HepG2 (cell line): Measurements from ENCODE around the gene FAM229B. TPM values are rescaled to one million over a fixed set of nuclear protein-coding genes. Genes with fewer than 3 reads are reported as not detected.

Experiments used
- ATAC-seq: fragments of 200-7000 bp; cut with Tn5 transposase; 3 replicates; pipeline ENCODE4 v1.9.1; 2020; ENCODE audit warnings: mild to moderate bottlenecking, moderate library complexity
- BruUV-seq: library from RNA; stranded (reverse); fragments of 400-500 nt; replicated peaks from 2 replicates; lab custom pipeline; 2021; lab: Mats Ljungman, UMichigan
- CTCF ChIA-PET: fragments of 300-600 bp; formaldehyde crosslinking; extraction: SDS; loops from one replicate; lab custom pipeline; 2021; ENCODE audit warnings: low total read pairs, inconsistent platforms, low intra/inter-chr PET ratio; lab: Yijun Ruan, JAX
- POLR2A ChIA-PET: fragments of 350-600 bp; sonication (Branson Sonifier 250); formaldehyde crosslinking; loops from one replicate; lab custom pipeline; 2020; ENCODE audit warnings: antibody characterized with exemption, inconsistent platforms; lab: Yijun Ruan, JAX
- DNase-seq: peaks from one replicate; pipeline ENCODE4 v3.0.0-alpha.2; 2015; ENCODE audit warnings: low spot score
- FAIRE-seq: peaks from 3 replicates; lab custom pipeline; 2011; peaks lifted over from hg19 to GRCh38; lab: Jason Lieb, UNC
- H2AFZ ChIP-seq: one replicate; pipeline ENCODE4 v1.6.1; 2011; ENCODE audit warnings: low read length, inconsistent platforms
- H3K27ac ChIP-seq: fragments of 300-600 bp; 3 replicates; pipeline ENCODE4 v1.8.0; 2011; ENCODE audit warnings: mixed run types, mild to moderate bottlenecking, mixed read lengths, low read length, inconsistent platforms; ENCODE audit not compliant: insufficient read depth; ENCODE audit errors: extremely low read length
- H3K27me3 ChIP-seq, 2 experiments: fragments of 200-600 bp in 1 of 2; 2 replicates in 1 of 2; 3 replicates in 1 of 2; pipeline versions ENCODE4 v1.6.0 to v1.8.0; 2011; ENCODE audit warnings: low read length in 2 of 2, mild to moderate bottlenecking in 2 of 2, moderate library complexity in 2 of 2, inconsistent platforms in 1 of 2; ENCODE audit not compliant: insufficient read depth in 2 of 2, control insufficient read depth in 1 of 2
- H3K36me3 ChIP-seq, 2 experiments: fragments of 200-600 bp in 1 of 2; replicated peaks in 1 of 2; 2 replicates in 1 of 2; 3 replicates in 1 of 2; pipeline versions ENCODE4 v1.5.1 to v1.8.0; 2011; ENCODE audit warnings: low read length in 2 of 2, inconsistent platforms in 1 of 2; ENCODE audit not compliant: insufficient read depth in 2 of 2, control insufficient read depth in 1 of 2
- H3K4me1 ChIP-seq: 2 replicates; pipeline ENCODE4 v1.5.1; 2012; ENCODE audit warnings: low read length, inconsistent platforms; ENCODE audit not compliant: insufficient read depth
- H3K4me2 ChIP-seq: 2 replicates; pipeline ENCODE4 v1.6.0; 2011; ENCODE audit warnings: low read depth, low read length, inconsistent platforms
- H3K4me3 ChIP-seq, 3 experiments: fragments of 200-600 bp in 1 of 3; sonication (generic), shearing (Covaris generic) in 1 of 3; replicated peaks in 1 of 3; 2 replicates each; pipeline ENCODE4 v1.5.1; 2011 to 2016; ENCODE audit warnings: low read length in 3 of 3, inconsistent platforms in 2 of 3, low read depth in 2 of 3, mild to moderate bottlenecking in 2 of 3, control low read depth in 1 of 3, mixed read lengths in 1 of 3; ENCODE audit not compliant: insufficient read depth in 1 of 3
- H3K79me2 ChIP-seq: one replicate; pipeline ENCODE4 v1.6.1; 2011; ENCODE audit warnings: low read length, inconsistent platforms; ENCODE audit not compliant: insufficient read depth
- H3K9ac ChIP-seq: 2 replicates; pipeline ENCODE4 v1.6.0; 2011; ENCODE audit warnings: mild to moderate bottlenecking, low read depth, low read length, inconsistent platforms; ENCODE audit not compliant: insufficient read depth
- H3K9me3 ChIP-seq: 2 replicates; pipeline ENCODE4 v1.5.1; 2012; ENCODE audit warnings: mild to moderate bottlenecking, low read length
- H4K20me1 ChIP-seq: 2 replicates; pipeline ENCODE4 v1.6.0; 2011; ENCODE audit warnings: inconsistent platforms, mild to moderate bottlenecking, low read length, moderate library complexity; ENCODE audit not compliant: insufficient read depth
- ARNT2 ChIP-seq: sonication (generic); formaldehyde crosslinking; IDR thresholded peaks from 2 replicates; pipeline ENCODE4 v1.8.0; 2022; ENCODE audit warnings: mild to moderate bottlenecking, low read depth, missing genetic modification reagents, moderate library complexity
- ATF7 ChIP-seq, 2 experiments: fragments of 450-650 bp in 1 of 2; sonication (generic) in 1 of 2; formaldehyde crosslinking in 1 of 2; IDR thresholded peaks; 2 replicates each; pipeline versions ENCODE4 v1.4.0 to v1.6.1; 2016 to 2020; ENCODE audit warnings: antibody characterized with exemption in 1 of 2, mild to moderate bottlenecking in 1 of 2, missing genetic modification reagents in 1 of 2
- EED ChIP-seq: sonication (generic); formaldehyde crosslinking; IDR thresholded peaks from 2 replicates; pipeline ENCODE4 v1.5.0; 2020; ENCODE audit warnings: mild to moderate bottlenecking, missing genetic modification reagents
- FOXA3 ChIP-seq: IDR thresholded peaks from 2 replicates; pipeline ENCODE4 v1.6.1; 2016; ENCODE audit warnings: missing genetic modification reagents, missing compliant biosample characterization
- GZF1 ChIP-seq: sonication (generic); formaldehyde crosslinking; IDR thresholded peaks from 2 replicates; pipeline ENCODE4 v1.5.1; 2020; ENCODE audit warnings: mild to moderate bottlenecking, missing genetic modification reagents
- HNRNPLL ChIP-seq: fragments of 200-400 bp; formaldehyde crosslinking; IDR thresholded peaks from 2 replicates; pipeline ENCODE4 v1.6.1; 2017; ENCODE audit warnings: mild to moderate bottlenecking, low read depth, low read length; ENCODE audit not compliant: poor library complexity, severe bottlenecking
- KDM1A ChIP-seq: IDR thresholded peaks from 2 replicates; pipeline ENCODE4 v1.6.1; 2016; ENCODE audit warnings: missing compliant biosample characterization
- MIER2 ChIP-seq: IDR thresholded peaks from 2 replicates; pipeline ENCODE4 v1.6.1; 2016; ENCODE audit warnings: missing biosample characterization, missing genetic modification reagents
- MIER3 ChIP-seq: IDR thresholded peaks from 2 replicates; pipeline ENCODE4 v1.6.1; 2016; ENCODE audit warnings: missing compliant biosample characterization, borderline replicate concordance
- PHF5A ChIP-seq: IDR thresholded peaks from one replicate; pipeline ENCODE4 v1.6.1; 2018; ENCODE audit warnings: low read depth, missing genetic modification reagents; ENCODE audit not compliant: unreplicated experiment
- SAP130 ChIP-seq: IDR thresholded peaks from 2 replicates; pipeline ENCODE4 v1.6.1; 2016; ENCODE audit warnings: low read depth
- YEATS2 ChIP-seq: sonication (generic); formaldehyde crosslinking; IDR thresholded peaks from 2 replicates; pipeline ENCODE4 v1.4.0; 2020; ENCODE audit warnings: missing genetic modification reagents, borderline replicate concordance
- YY1 ChIP-seq: IDR thresholded peaks from 2 replicates; pipeline ENCODE4 v1.6.1; 2011; ENCODE audit warnings: low read length, low read depth, moderate library complexity, mild to moderate bottlenecking; ENCODE audit not compliant: insufficient read depth, insufficient replicate concordance
- ZBTB20 ChIP-seq: sonication (generic); formaldehyde crosslinking; IDR thresholded peaks from 2 replicates; pipeline ENCODE4 v1.8.1; 2023; ENCODE audit warnings: missing genetic modification reagents, low read depth, mild to moderate bottlenecking, borderline replicate concordance
- ZNF431 ChIP-seq: sonication (generic); formaldehyde crosslinking; IDR thresholded peaks from 2 replicates; pipeline ENCODE4 v1.9.0; 2022; ENCODE audit warnings: missing genetic modification reagents, low read depth, mild to moderate bottlenecking, borderline replicate concordance
- ZNF616 ChIP-seq: sonication (generic); formaldehyde crosslinking; IDR thresholded peaks from 2 replicates; pipeline ENCODE4 v1.5.0; 2020; ENCODE audit warnings: low read depth, mild to moderate bottlenecking, missing genetic modification reagents
- ZNF713 ChIP-seq: sonication (generic); formaldehyde crosslinking; IDR thresholded peaks from 2 replicates; pipeline ENCODE4 v1.4.0; 2020; ENCODE audit warnings: mild to moderate bottlenecking, missing genetic modification reagents
- ZNF841 ChIP-seq: sonication (generic); formaldehyde crosslinking; IDR thresholded peaks from 2 replicates; pipeline ENCODE4 v1.8.1; 2023; ENCODE audit warnings: missing genetic modification reagents, borderline replicate concordance
- WGBS: methylation state at CpG from one replicate; pipeline ENCODE4 v1.1.6; 2017; ENCODE audit warnings: low lambda C conversion rate; 5-methylcytosine and 5-hydroxymethylcytosine counted together
- in situ Hi-C: cut with HindIII; loops from 2 replicates; pipeline ENCODE4 v1.10.0; 2017; ENCODE audit warnings: low pct_unique_long_range_greater_than_20kb; ENCODE audit not compliant: extremely low pct_ligation_motif_present
- intact Hi-C: fragments of 100-400 bp; cut with micrococcal nuclease; formaldehyde crosslinking; loops from one replicate; pipeline ENCODE4 v1.10.0; 2022; ENCODE audit not compliant: unreplicated experiment
- polyA plus RNA-seq, 8 experiments: library from polyadenylated mRNA; depleted of rRNA in 3 of 8; stranded (reverse) in 7 of 8; unstranded in 1 of 8; fragments of >200 nt; fragmentation: Illumina TruSeq in 4 of 8; extraction: Trizol in 4 of 8; gene quantifications; 2 replicates each; pipeline versions ENCODE4 v1.2.1 to v1.2.3, GENCODE V29; 2011 to 2016; ENCODE audit warnings: low read depth in 4 of 8, missing spikeins in 1 of 8, mixed read lengths in 1 of 8; ENCODE audit not compliant: insufficient read depth in 1 of 8
- total RNA-seq, 5 experiments: library from RNA; depleted of rRNA; stranded (reverse); fragments of >200 nt; fragmentation: Illumina TruSeq; extraction: Trizol; gene quantifications; 2 replicates each; pipeline ENCODE4 v1.2.3, GENCODE V29; 2016; ENCODE audit warnings: low read depth in 1 of 5

Gene FAM229B
- total and polyA plus RNA-seq, 2 of the 13 experiments (the other 11 are each of a cell fraction or from before 2014, with no cell fraction given): 11.3 to 19.5 TPM

DNA sequence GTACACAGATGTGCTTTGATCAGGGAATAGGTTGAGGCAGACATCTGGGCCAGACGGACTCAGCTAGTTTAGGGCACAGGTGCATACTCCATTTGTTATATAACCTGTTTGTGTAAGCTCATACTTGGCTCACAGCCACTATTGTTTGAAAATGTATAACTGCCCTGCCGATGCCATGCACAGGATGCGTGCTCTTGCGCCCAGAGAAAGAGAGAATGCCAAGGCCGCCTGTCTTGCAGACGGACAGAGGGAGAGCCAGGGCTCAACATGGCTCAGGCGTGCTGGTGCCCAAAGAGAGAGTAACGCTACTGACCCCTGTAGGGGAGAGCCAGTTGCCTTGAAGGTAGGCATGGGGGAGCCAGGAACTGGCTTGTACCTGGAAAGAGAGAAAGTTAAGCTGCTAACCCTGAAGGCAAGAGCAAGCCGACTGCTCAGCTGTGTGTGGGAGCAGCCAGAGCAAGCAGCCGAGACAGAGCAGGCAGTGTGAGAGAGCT lies 57.7 kb downstream of the FAM229B start (continued):
- TF ChIP-seq YEATS2 (CRISPR knock-in tag) (no peak), MIER3 (no peak), YY1 (peak; percentile 18), PHF5A (CRISPR knock-in tag) (no peak)

DNA sequence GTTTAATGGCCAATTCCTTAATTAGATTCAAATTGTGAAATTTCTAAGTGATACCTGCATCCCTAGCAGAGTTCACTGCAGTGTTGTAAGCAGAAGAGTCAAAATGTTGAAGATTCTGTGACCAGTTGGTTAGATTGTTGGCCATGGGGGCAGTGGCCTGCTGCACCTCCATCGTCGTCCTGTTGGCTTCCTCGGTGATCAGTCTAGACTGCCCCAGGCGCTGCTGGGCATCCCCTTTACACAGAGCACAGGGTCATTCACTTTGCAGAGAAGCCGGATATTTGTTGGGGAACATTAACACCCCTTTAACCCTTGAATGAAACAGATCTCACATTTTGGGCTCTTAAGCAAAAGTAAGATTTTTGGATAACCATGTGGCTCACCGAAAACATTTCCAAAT lies 60.7 kb downstream of the FAM229B start:
- no peak overlapping the region for H3K4me2 ChIP-seq
- H3K4me3 ChIP-seq: no peak overlapping the region
- no peak for FAIRE-seq
- no peaks in the 10 kb centered on the region for H3K79me2 ChIP-seq
- no peak overlapping the region for H3K9ac ChIP-seq
- H2AFZ ChIP-seq: no peak overlapping the region
- intact Hi-C loops (loop anchor here (5.0 kb wide), 1 partner anchor 61 kb away; the partner anchor contains the start of genes FAM229B and TUBE1), in situ Hi-C loops (no loop called here)
- ATAC-seq: no peak
- CTCF ChIA-PET: no interaction called here
- TF ChIP-seq ZNF616 (CRISPR knock-in tag) (no peak), FOXA3 (CRISPR knock-in tag) (no peak), ZNF841 (CRISPR knock-in tag) (no peak), ZNF431 (CRISPR knock-in tag) (no peak), GZF1 (CRISPR knock-in tag) (no peak), ZNF713 (CRISPR knock-in tag) (no peak), SAP130 (CRISPR knock-in tag) (no peak), ATF7 (IDR thresholded peaks at IDR 0.05) (no peak), ATF7 (CRISPR knock-in tag; IDR thresholded peaks at IDR 0.05) (no peak), ARNT2 (CRISPR knock-in tag) (no peak), EED (no peak), HNRNPLL (no peak), KDM1A (CRISPR knock-in tag) (no peak), ZBTB20 (CRISPR knock-in tag) (no peak), MIER2 (CRISPR knock-in tag) (no peak)
- no peak overlapping the region for H3K27ac ChIP-seq
- H3K9me3 ChIP-seq: no peaks in the 10 kb centered on the region
- no TSS peak for BruUV-seq
- no peaks in the 10 kb centered on the region; a peak in 1 of 5 replicates for H3K27me3 ChIP-seq
- no peak for DNase-seq
- no peaks in the 10 kb centered on the region for H3K36me3 ChIP-seq
- 54% methylated on average over 6 of the region's 6 CpGs for WGBS
- POLR2A ChIA-PET: no interaction called here
- H3K4me1 ChIP-seq: peaks cover 17% of the 10 kb centered on the region
- H4K20me1 ChIP-seq: no peaks in the 10 kb centered on the region
